HCEC 1CT (cell line): ENCODE measurements around the gene CASP2.

ENCODE experiments used
- DNase-seq: peaks from one replicate; pipeline ENCODE4 v3.0.0-alpha.2; 2017

CASP2 gene

GRCh38 chr7:143341842-143342241 lies 53.7 kb downstream of the CASP2 start:
- DNase-seq = no peak

- no peak for DNase-seq
These were observed 55.4 kb downstream of the CASP2 start for GRCh38 chr7:143343596-143343995.

GRCh38 chr7:143345428-143345900 lies 57.3 kb downstream of the CASP2 start:
- DNase-seq = no peak

GRCh38 chr7:143346018-143346417 lies 57.9 kb downstream of the CASP2 start:
- no peak for DNase-seq

GRCh38 chr7:143347950-143348349 lies 59.8 kb downstream of the CASP2 start:
- DNase-seq = no peak

GRCh38 chr7:143351060-143351459 lies 62.9 kb downstream of the CASP2 start:
- no peak for DNase-seq

- no peak for DNase-seq
These were observed 63.4 kb downstream of the CASP2 start for GRCh38 chr7:143351574-143351973.

- no peak for DNase-seq
These were observed 64.4 kb downstream of the CASP2 start for GRCh38 chr7:143352531-143353002.

- no peak for DNase-seq
These were observed 66.2 kb downstream of the CASP2 start for GRCh38 chr7:143354376-143354775.

GRCh38 chr7:143354965-143355364 lies 66.8 kb downstream of the CASP2 start:
- no peak for DNase-seq

- DNase-seq = no peak
These were observed 67.6 kb downstream of the CASP2 start for GRCh38 chr7:143355450-143356385.

GRCh38 chr7:143356414-143357050 lies 68.4 kb downstream of the CASP2 start:
- no peak for DNase-seq
